ENCODE measurements around the gene SEC14L5.
"Not testable (repeated sequence)": the region's sequence is repeated elsewhere in the genome, so short reads cannot be mapped to it uniquely, and the experiment has no call there.

SEC14L5 gene

DNA sequence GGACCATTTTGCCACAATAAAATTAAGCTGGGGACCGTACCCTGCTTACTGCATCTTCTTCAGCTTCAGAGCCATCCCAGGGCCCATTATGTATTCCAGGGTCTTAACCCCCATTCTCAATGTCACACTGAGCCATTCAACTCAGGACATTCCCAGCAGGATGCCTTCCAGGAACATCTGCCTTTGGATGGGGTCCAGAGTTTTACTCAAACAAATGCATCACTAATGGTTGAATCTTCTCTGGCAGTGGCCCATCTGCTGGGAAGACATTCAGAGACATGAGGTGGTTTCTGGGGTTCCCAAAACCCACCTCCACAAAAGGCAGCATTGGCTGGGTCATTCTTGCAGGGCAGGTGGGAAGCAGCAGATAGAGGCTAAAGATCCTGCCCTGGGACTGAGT is 3.4 kb upstream of the SEC14L5 start:
- DNase-seq: no peak

DNA sequence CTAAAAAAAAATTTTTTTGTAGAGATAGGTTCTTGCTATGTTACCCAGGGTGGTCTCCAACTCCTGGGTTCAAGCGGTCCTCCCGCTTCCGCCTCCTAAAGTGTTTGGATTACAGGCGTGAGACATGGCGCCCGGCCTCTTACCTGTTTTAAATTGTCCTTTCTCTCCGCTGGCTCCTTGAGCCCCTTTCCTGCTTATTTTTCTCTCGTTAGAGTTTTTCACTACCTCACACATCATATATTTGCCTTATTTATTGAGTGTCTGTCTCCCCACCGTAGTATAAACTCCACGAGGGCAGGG is 760 bp upstream of the SEC14L5 start:
- no peak for DNase-seq

DNA sequence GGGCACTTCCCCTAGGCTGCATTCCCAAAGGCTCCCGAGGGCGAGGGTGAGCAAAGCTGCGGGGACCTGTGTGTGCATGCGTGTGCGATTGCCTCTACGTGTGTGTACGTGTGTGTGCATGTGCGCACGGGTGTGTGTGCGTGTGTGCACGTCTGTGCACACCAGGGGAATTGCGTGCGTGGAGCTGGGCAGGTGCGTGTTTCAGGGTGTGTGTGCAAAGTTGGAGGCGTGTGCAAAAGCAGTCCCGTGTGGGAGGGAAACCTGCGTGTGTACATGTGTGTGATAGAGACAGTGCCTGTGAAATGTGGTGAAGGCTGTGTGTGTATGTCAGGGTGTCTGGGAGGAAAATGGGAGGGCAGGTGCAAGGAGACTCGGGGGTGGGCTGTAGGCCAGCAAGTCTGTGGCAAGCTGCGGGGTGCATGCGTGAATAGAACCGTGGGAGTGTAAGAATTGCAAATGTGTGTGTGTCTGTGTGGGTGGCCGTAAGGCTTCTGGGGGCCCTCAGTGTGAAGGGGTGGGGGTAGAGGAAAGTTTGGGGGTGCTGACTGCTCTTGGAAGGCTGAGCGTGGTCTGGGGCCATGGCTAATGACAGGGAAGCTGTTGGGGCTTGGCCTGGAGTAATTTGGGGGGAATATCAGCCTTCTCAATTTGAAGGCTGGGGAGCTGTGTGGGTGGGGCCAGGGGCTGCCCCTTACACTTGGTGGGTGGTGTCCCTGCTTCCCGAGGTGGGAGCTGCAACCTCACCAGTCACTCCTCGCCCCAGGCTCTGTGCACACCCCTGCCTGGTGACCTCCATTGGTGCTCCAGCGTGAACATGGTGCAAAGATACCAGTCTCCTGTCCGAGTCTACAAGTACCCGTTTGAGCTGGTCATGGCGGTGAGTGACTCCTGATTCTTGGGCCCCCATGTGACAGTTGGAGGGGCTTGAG is 644 bp downstream of the SEC14L5 start:
- DNase-seq: no peak

DNA sequence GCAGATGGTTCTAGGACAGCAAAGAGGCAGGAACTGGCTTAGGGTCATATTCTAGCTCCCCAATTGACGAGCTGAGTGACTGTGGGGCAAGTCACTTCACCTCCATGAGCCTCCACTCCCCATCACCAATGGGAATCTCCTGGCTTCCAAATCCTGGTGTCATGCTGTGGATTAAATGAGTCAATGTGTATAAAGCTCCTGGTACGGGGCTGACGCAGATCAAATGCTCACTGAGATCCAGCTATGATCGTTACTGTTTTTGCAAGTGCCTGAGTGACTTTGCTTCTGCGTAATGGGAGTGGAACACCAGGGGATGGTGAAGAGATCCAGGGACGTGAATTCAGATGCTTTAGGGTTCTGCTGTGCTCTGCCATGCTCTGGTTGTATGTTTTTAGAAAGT is 2.4 kb downstream of the SEC14L5 start:
- DNase-seq: no peak

DNA sequence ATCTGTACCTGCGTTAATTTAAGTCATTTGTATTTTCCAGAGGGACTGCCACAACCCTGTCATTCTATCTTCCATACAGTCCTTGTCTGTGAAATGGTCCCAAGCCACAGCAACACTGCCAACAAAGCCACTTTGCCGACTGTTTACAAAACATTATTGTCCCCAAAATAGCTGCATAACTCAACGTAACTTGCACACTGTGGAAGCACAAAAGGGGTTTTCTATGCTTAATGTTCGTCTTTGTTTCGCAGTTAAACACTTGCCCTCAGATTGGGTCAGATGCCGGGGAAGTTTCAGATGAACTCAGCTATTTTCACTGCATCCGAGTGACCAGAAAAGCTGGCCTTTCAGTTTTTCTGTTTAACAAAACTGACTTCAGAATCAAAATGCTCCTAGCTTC is 4.6 kb downstream of the SEC14L5 start:
- DNase-seq: no peak

DNA sequence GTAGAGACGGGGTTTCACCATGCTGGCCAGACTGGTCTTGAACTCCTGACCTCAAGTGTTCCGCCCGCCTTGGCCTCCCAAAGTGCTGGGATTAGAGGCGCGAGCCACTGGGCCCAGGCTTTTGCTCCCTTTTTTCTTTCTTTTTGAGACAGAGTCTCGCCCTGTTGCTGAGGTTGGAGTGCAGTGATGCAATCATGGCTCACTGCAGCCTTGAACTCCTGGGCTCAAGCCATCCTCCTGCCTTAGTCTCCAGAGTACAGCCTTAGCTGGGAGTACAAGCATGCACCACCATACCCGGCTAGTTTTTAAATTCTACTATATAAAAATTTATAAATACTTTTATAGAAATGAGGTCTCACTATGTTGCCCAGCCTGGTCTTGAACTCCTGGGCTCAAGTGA is 5.4 kb downstream of the SEC14L5 start:
- DNase-seq: not testable (repeated sequence)

DNA sequence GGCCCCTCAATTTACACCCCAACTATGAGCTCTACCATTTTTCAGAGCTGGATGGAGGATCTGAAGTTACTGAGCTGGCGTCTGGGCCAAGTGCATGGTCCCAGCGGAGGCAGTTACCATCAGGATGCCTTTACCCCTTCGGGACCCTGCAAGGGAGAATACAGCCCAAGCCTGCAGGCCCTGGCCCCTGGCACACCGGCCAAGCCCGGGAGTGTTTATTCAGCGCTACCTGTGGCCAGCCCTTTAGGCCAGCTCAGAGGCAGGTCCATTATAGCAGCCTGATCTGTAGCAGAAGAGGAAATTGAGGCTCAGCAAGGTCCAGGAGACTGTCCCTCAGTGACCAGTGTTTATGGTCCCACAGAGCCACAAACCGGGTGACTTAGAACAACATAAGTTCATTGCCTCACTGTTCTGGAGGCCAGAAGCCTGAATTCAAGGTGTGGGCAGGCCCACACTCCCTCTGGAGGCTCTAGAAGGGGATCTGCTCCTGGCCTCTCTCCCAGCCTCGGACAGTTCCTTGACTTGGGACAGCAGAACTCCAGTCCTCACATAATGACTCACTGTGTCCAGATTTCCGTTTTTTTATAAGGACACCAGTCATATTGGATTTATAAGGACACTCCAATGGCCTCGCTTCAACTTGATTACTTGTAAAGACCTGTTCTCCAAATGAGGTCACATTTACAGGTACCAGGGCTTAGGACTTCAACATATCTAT is 8.8 kb downstream of the SEC14L5 start:
- no peak for DNase-seq

DNA sequence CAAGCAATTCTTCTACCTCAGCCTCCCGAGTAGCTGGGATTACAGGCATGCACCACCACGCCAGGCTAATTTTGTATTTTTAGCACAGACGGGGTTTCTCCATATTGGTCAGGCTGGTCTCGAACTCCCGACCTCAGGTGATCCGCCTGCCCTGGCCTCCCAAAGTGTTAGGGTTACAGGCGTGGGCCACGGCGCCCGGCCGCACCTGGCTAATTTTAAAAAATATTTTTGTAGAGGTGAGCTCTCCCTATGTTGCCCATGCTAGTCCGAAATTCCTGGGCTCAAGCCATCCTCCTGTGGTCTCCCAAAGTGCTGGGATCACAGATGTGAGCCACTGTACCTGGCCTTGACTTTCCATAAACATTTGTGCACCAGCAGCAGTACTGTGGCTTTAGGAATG is 10.1 kb downstream of the SEC14L5 start:
- not testable (repeated sequence) for DNase-seq

DNA sequence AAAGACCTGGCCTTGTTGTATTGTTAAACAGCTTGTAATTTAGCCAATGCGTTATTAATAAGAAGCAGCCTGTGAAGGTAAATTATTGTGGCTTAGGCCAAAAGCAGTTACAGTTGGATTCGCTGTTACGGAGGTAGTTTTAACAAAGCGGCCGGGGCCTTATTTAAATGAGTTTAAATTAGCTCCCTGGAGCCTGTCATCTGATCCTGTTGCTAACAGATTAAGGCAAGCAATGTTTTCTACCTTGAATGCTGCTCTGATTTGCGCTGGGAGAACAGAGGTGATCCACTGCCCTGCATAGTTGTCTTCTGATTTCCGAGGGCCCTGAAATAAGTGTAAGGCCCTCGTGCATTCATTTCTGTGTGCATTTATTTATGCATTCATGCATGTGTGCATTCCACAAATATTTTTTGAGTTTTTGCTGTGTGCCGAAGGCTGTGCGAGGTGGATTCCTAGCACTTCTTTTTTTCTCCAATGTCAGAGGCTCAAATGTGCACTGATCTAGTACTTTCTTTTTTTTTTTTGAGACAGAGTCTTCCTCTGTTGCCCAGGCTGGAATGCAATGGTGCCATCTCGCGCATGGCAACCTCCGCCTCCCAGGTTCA is 10.9 kb downstream of the SEC14L5 start:
- no peak for DNase-seq

DNA sequence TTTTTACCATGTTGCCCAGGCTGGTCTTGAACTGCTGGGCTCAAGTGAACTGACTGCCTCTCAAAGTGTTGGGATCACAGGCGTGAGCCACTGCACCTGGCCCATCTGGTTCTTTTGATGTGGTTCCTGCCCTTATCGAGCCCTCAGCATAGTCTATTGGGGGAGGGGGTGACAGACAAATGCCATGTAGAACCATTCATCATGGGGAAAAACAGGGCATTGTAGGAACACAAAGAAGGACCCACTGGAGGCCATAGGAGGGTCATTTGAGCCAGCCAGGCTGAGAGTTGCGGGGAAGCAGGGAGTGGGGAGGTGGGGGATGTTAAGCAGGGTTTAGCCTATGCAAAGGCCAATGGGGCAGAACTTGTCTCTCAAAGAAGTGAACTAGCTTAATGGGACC is 11.9 kb downstream of the SEC14L5 start:
- no peak for DNase-seq

DNA sequence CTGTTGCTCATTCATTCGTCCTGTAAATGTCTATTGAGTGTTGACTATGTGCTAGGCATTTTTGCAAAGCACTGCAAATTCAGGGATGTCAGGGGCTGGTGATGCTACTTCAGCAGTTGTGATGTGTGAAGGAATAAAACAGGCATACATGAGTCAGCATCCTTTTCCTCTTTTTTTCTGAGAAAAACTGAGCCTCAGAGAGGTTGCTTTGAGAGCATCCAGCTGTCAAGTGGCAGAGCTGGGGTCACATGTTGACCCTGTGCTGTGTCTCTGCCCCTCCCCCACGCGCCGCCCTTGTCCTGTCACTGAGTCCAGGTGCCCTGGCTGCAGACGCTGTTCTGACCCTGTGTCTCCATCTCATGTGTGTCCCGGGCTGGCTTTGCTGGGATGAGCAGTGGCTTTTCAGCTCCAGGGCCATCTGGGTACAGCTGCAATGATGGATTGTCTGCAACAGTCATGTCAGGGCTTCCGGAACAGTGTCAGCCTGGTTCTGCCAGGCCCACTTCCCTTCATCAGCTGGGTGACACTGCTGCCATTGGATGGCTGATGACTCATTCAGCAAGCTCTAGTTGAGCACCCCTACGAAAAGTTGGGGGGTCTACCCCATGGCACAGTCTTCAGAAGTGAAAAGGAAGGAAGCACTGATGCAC is 14.9 kb downstream of the SEC14L5 start:
- peak; percentile 24 to 27 for DNase-seq

DNA sequence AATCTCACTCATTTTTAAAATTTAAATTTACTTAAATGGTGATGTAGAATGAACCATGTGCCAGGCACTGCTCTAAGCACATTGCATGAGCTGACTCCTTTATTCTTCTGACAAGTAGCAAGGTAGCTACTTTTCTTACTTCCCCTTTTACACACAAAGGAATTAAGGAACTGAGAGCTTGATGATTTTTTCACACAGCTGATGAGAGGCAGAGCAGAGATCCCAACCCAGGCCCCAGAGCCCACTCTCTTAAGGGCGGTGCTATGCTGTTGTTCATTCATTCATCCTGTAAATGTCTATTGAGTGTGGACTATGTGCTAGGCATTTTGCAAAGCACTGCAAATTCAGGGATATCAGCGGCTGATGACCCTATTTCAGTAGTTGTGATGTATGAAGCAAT is 17.9 kb downstream of the SEC14L5 start:
- peak; percentile 71 to 73 for DNase-seq

DNA sequence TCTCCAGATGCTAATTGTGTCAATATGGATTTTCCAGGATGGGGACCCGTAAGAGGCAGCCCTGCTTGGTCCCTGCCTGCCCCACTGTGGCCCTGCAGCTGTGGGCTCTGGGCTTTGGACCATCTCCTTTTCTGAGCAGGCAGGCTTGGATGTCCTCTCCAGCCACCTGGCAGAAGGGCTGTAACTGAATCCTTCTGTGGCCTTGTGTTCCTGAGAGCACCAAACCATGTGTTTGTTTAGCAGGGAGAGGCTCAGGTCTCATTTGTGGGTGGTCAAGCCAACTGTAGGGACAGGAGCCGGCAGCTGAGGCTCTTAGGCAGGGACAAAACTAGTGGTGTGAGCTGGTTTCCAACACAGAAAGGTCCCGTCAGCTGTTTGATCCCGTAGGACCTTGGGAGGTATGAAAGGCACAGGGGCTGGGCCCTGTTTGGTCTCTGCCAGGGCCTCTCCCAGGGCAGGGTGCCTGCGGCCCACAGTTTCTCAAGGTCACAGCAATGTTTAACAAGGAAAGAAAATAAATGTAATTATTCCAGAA is 18.5 kb downstream of the SEC14L5 start:
- no peak for DNase-seq

DNA sequence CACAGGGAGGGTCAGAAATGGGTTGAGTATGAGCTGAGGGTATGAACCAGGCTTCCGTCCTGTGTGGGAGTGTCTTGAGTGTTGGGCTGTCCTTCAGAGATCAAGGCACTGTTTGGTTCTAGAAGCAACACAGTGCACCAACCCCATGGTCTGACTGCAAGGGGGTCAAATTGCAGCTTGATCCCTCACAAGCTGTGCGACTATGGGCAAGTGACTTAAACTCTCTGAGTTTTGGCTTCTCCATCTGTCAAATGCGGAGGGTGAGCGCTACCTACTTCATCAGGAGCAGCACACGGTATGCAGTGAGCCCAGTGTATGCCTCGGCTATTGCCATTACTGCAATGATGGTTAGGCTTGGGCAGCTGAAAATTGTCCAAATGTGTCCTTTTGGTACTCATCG is 21.0 kb downstream of the SEC14L5 start:
- no peak for DNase-seq

DNA sequence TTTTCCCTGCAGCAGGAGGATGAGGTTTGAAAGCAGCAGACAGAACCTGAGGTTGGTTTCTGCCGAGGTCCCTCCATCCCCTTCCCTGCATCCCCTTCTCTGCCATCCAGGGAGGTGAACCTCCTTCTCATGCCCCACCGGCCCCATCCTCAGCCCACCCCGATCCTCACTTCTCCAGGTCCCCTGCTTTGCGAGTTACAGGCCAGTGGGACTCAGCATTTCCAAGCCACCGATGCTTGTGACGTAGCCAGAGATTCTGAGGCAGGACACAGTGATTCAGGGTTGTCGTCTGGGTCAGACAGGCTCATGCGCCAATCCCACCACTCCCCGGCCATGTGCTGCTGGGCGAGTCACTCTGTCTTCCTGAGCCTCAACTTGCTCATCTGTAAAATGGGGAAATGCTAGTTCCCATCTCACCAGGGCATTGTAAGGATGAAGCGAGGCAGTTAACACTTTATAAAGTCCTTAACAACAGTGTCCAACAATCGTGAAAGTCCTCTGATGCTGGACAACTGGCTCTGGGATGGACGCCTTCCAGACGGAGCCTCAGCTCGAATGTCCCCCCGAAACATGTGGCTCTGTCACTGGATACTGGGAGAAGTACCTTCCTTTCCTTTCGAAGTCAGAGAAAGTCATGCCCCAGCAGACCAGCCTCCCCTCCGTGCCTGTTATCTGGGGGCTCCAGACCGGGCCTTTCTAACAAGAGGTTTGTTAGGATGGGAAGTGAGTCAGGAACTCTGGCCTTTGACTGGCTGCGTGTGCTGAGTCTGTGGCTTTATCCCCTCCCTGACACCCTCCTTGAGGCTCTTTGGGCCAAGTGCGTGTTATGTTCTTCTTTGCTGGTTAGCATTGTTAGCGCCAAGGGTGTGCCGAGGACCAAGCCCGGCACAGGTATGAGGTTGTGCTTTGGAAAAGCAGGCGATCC is 21.9 kb downstream of the SEC14L5 start:
- DNase-seq: no peak

DNA sequence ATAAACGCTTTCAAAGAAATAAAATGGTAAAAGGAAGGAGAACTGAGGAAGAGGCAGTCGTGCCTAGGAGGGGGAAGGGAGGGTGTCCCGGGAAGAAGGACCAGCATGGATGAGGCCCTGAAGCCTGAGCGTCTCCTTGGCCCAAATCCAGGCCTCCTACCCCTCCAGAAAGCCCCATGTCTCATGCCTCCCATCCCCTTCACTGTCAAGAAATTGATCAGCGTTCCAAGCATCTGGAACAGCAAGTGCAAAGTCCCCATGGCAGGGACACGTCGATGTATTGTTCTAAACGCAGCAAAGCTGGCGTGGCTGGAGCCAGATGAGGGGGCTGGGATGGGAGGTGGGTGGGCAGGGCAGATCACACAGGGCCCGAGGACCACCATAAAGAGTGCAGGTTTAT is 22.6 kb downstream of the SEC14L5 start:
- no peak for DNase-seq

DNA sequence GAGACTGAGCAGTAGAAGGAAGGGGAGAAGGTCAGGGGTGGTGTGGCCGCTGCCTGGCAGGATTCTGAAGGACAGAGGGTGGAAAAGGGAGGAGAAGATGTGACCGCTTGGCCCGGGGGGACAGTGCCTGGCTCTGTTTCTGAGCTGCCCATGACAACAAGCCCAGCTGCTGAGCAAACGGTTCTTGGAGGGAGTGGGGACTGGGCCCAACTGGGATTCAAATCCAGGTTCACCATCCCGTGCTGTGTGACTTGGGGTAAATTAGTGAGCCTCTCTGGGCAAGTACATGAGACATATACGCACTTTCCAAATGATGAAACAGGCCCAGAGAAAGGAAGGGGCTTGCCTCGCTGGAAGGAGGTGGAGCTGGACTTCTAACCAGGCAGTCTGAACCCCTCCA is 23.3 kb downstream of the SEC14L5 start:
- DNase-seq: no peak

DNA sequence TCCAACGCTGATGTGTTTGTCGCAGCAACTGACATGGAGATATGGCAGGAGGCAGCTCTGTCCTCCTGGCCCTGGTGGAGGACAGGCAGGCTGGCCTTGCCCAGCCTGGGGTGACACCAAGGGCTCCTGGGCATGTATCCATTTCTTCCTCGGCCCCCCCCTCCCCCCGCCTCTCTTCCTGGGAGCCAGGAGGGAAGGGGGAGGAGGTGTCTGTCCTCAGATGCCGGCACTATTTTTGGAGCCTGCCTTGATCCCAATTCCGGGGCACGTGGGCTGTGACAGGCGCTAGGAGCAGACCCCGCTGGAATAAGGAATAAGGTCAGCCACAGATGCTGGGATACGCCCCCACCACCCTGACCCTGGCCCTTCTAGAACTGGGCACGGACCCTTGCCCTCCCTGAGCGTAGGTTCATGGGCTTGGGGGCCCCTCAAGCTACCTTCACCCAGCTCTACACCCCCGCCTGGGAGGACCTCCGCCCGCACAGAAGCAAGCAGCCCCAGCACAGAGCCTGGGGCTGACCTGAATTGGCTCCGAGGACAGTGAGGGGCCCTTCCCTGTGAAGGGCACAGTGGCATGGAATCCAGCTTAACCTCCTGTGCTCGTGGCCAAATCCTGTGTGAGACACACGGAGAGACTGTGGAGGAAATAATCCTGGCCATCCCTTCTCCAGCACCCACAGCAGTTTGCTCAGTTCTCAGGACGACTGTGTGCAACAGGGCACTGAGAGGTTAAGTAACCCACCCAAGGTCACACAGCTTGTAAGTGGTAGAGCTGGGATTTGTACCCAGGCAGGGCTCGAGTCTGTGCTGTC is 24.1 kb downstream of the SEC14L5 start:
- no peak for DNase-seq

DNA sequence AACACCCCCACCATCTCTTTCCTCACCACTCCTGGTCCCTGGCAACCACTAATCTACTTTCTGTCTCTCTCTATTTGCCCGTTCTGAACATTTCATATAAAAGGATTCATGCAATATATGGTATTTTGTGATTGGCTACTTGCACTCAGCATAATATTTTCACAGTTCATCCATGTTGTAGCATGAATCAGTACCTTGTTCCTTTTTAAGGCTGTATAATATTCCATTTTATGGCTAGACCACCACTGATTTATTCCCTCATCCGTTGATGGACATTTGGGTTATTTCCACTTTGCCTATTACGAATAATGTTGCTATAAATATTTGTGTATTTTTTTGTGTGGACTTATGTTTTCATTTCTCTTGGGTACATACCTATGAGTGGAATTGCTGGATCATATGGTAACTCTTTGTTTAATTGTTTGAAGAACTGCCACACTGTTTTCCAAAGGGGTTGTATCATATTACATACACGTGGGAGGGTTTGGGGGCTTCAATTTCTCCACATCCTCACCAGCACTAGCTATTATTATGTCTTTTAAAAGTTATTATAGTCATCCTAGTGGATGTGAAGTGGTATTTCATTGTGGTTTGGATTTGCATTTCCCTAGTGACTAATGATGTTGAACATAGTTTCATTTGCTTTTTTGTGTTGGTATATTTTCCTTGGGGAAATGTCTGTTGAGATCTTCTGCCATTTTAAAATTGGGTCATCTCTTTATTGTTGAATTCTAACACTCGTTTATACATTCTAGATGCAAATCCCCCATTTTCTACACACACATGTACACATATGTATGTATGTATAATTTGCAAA is 26.3 kb downstream of the SEC14L5 start:
- DNase-seq: no peak

DNA sequence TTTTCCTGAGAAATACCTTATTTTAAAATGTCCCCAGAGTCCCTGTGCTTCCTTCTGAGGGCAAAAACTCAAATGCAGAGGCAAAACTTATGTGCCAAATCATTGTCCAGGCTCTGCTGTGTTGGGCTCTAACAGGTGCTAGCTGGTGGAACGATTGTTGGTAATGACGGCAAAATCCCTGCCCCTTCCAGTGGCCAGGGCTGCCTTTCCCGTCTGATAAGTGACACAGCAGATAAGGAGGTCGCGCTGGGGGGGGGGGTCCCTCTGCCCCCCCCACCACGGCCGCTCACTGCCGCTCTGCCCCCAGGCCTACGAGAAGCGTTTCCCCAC is 29.1 kb downstream of the SEC14L5 start:
- no peak for DNase-seq

Measured in Kasumi-1 (cell line).